Measurements from ENCODE around the gene GALNT2. TPM values are rescaled to one million over a fixed set of nuclear protein-coding genes. Genes with fewer than 3 reads are reported as not detected.

GALNT2 gene
- total and polyA plus RNA-seq, 2 of the 13 experiments (the other 11 are each of a cell fraction or from before 2014, with no cell fraction given), result 39.3 to 39.6 TPM

DNA sequence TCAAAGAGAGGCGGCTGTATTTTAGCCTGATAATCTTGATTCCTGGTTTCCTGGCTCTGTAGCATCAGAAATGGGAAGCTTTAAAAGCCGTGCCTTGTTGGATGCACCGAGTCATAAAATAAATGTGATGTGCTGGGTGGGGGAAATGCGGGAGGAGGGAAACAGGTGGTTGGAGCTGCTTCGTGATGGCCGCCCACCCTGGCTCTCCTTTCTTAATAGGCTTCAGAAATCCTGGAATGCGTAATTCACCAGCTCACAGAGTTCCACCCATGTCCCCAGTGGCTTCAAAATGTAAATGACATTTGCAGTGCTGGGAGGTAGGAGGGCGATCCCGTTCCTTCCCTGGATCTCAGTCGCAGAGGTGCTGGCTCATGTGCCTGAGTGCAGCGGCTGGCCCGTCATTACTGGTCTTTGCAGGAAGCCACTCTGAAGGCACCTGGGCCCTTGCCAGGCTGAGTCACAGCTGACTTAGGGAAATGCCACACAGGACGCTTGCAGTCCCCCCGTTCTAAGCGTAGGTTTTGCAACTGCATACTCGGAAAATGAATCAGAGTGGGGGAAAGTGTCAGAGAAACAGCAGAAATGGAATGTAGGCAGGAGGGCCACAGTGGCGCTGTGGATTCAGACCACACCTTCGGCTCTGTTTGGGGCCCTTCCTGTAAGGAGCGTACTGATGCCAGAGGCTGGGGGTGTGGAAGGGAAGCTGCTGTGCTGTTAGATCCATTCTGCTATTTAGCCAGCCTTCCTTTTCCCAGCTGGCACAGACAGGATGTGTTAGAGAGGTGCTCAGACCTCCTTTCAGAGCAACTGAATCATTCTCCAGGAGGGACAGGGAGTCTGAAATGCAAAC is 37.6 kb downstream of the GALNT2 start (continued):
- TF ChIP-seq, protein P1, sequence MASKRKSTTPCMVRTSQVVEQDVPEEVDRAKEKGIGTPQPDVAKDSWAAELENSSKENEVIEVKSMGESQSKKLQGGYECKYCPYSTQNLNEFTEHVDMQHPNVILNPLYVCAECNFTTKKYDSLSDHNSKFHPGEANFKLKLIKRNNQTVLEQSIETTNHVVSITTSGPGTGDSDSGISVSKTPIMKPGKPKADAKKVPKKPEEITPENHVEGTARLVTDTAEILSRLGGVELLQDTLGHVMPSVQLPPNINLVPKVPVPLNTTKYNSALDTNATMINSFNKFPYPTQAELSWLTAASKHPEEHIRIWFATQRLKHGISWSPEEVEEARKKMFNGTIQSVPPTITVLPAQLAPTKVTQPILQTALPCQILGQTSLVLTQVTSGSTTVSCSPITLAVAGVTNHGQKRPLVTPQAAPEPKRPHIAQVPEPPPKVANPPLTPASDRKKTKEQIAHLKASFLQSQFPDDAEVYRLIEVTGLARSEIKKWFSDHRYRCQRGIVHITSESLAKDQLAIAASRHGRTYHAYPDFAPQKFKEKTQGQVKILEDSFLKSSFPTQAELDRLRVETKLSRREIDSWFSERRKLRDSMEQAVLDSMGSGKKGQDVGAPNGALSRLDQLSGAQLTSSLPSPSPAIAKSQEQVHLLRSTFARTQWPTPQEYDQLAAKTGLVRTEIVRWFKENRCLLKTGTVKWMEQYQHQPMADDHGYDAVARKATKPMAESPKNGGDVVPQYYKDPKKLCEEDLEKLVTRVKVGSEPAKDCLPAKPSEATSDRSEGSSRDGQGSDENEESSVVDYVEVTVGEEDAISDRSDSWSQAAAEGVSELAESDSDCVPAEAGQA (IDR thresholded peaks at IDR 0.05; ENCODE audit: low read depth), result no peak
- TF ChIP-seq, protein P1 (CRISPR knock-in tag; IDR thresholded peaks at IDR 0.05; ENCODE audit: borderline replicate concordance), result no peak
- no peak for TF ChIP-seq MAF1 (CRISPR knock-in tag; IDR thresholded peaks at IDR 0.05; ENCODE audit: borderline replicate concordance)
- peak; percentile 46 to 75; a peak in 3 of 4 replicates for TF ChIP-seq EP300 (IDR thresholded peaks at IDR 0.05; ENCODE audit: low read depth in 2 of 2, low read length in 2 of 2)
- peak; percentile 73 for TF ChIP-seq EP300 (CRISPR knock-in tag; IDR thresholded peaks at IDR 0.05; ENCODE audit: borderline replicate concordance)
- TF ChIP-seq FOXJ3 (CRISPR knock-in tag; IDR thresholded peaks at IDR 0.05; ENCODE audit: borderline replicate concordance), result peak; percentile 9; the same call in 1 of the 2 replicates
- peak; percentile 66; the same call in 1 of the 2 replicates for TF ChIP-seq MIER3 (CRISPR knock-in tag; IDR thresholded peaks at IDR 0.05; ENCODE audit: borderline replicate concordance)
- TF ChIP-seq NR3C1 (CRISPR knock-in tag; IDR thresholded peaks at IDR 0.05), result no peak
- TF ChIP-seq SOX6 (IDR thresholded peaks at IDR 0.05), result no peak
- peak; percentile 61; the same call in 1 of the 2 replicates for TF ChIP-seq SOX6 (CRISPR knock-in tag; IDR thresholded peaks at IDR 0.05)
- TF ChIP-seq KDM5B (CRISPR knock-in tag; IDR thresholded peaks at IDR 0.05; ENCODE audit: borderline replicate concordance), result peak; percentile 50; the same call in 1 of the 2 replicates
- TF ChIP-seq, protein P2, sequence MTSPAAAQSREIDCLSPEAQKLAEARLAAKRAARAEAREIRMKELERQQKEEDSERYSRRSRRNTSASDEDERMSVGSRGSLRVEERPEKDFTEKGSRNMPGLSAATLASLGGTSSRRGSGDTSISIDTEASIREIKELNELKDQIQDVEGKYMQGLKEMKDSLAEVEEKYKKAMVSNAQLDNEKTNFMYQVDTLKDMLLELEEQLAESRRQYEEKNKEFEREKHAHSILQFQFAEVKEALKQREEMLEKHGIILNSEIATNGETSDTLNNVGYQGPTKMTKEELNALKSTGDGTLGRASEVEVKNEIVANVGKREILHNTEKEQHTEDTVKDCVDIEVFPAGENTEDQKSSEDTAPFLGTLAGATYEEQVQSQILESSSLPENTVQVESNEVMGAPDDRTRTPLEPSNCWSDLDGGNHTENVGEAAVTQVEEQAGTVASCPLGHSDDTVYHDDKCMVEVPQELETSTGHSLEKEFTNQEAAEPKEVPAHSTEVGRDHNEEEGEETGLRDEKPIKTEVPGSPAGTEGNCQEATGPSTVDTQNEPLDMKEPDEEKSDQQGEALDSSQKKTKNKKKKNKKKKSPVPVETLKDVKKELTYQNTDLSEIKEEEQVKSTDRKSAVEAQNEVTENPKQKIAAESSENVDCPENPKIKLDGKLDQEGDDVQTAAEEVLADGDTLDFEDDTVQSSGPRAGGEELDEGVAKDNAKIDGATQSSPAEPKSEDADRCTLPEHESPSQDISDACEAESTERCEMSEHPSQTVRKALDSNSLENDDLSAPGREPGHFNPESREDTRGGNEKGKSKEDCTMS (CRISPR knock-in tag; conservative IDR thresholded peaks at IDR 0.05), result no peak
- TF ChIP-seq, protein P3, sequence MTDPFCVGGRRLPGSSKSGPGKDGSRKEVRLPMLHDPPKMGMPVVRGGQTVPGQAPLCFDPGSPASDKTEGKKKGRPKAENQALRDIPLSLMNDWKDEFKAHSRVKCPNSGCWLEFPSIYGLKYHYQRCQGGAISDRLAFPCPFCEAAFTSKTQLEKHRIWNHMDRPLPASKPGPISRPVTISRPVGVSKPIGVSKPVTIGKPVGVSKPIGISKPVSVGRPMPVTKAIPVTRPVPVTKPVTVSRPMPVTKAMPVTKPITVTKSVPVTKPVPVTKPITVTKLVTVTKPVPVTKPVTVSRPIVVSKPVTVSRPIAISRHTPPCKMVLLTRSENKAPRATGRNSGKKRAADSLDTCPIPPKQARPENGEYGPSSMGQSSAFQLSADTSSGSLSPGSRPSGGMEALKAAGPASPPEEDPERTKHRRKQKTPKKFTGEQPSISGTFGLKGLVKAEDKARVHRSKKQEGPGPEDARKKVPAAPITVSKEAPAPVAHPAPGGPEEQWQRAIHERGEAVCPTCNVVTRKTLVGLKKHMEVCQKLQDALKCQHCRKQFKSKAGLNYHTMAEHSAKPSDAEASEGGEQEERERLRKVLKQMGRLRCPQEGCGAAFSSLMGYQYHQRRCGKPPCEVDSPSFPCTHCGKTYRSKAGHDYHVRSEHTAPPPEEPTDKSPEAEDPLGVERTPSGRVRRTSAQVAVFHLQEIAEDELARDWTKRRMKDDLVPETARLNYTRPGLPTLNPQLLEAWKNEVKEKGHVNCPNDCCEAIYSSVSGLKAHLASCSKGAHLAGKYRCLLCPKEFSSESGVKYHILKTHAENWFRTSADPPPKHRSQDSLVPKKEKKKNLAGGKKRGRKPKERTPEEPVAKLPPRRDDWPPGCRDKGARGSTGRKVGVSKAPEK (CRISPR knock-in tag; IDR thresholded peaks at IDR 0.05; ENCODE audit: borderline replicate concordance), result no peak
- TF ChIP-seq, protein P4, sequence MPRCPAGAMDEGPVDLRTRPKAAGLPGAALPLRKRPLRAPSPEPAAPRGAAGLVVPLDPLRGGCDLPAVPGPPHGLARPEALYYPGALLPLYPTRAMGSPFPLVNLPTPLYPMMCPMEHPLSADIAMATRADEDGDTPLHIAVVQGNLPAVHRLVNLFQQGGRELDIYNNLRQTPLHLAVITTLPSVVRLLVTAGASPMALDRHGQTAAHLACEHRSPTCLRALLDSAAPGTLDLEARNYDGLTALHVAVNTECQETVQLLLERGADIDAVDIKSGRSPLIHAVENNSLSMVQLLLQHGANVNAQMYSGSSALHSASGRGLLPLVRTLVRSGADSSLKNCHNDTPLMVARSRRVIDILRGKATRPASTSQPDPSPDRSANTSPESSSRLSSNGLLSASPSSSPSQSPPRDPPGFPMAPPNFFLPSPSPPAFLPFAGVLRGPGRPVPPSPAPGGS (CRISPR knock-in tag; IDR thresholded peaks at IDR 0.05), result no peak
- no peak for TF ChIP-seq ZNF552 (CRISPR knock-in tag; IDR thresholded peaks at IDR 0.05; ENCODE audit: borderline replicate concordance)
- TF ChIP-seq KDM4B (CRISPR knock-in tag; IDR thresholded peaks at IDR 0.05), result no peak

Measured in HepG2 (cell line).